Liver (tissue), 9 donors: ENCODE data around the gene MYL6. TPM values are rescaled to one million over a fixed set of nuclear protein-coding genes. Genes with fewer than 3 reads are reported as not detected.

Experiments used
- DNase-seq: peaks from one replicate; pipeline ENCODE4 v3.0.0-alpha.2; 2017; ENCODE audit warnings: low spot score
- H3K27ac ChIP-seq, 2 donors: one replicate each; pipeline ENCODE4 v1.7.0; 2013; ENCODE audit warnings: inconsistent platforms in 2 of 2, low read length in 2 of 2, control low read depth in 1 of 2, low read depth in 1 of 2, mild to moderate bottlenecking in 1 of 2
- H3K27me3 ChIP-seq, 4 donors: one replicate each; pipeline versions ENCODE4 v1.6.1 to v1.7.0; 2013; ENCODE audit warnings: low read length in 3 of 4, inconsistent platforms in 1 of 4, mild to moderate bottlenecking in 1 of 4, moderate library complexity in 1 of 4; ENCODE audit not compliant: control insufficient read depth in 4 of 4, insufficient read depth in 4 of 4
- H3K36me3 ChIP-seq, 4 donors: one replicate each; pipeline versions ENCODE4 v1.6.1 to v1.7.0; 2013; ENCODE audit warnings: low read length in 3 of 4, mild to moderate bottlenecking in 3 of 4, low read depth in 1 of 4, moderate library complexity in 1 of 4; ENCODE audit not compliant: control insufficient read depth in 4 of 4, insufficient read depth in 3 of 4
- H3K4me1 ChIP-seq, 4 donors: one replicate each; pipeline versions ENCODE4 v1.6.1 to v1.7.0; 2013; ENCODE audit warnings: low read length in 3 of 4, mild to moderate bottlenecking in 3 of 4, moderate library complexity in 1 of 4; ENCODE audit not compliant: control insufficient read depth in 4 of 4, insufficient read depth in 4 of 4
- H3K4me3 ChIP-seq, 3 donors: one replicate each; pipeline versions ENCODE4 v1.6.1 to v1.7.0; 2013; ENCODE audit warnings: low read length in 3 of 3, control low read depth in 1 of 3, low read depth in 1 of 3, mild to moderate bottlenecking in 1 of 3
- H3K9ac ChIP-seq, 2 donors: one replicate each; pipeline ENCODE4 v1.7.0; 2013; ENCODE audit warnings: low read length in 2 of 2, mild to moderate bottlenecking in 2 of 2, moderate library complexity in 2 of 2, control low read depth in 1 of 2, low read depth in 1 of 2
- H3K9me3 ChIP-seq, 4 donors: one replicate each; pipeline versions ENCODE4 v1.6.1 to v1.7.0; 2013; ENCODE audit warnings: low read length in 3 of 4; ENCODE audit not compliant: control insufficient read depth in 4 of 4
- EGR1 ChIP-seq, 2 donors: IDR thresholded peaks; 2 replicates each; pipeline ENCODE4 v1.6.1; 2016 to 2018; ENCODE audit warnings: antibody characterized with exemption in 2 of 2, low read depth in 2 of 2
- FOXA1 ChIP-seq: IDR thresholded peaks from 2 replicates; pipeline ENCODE4 v1.6.1; 2016; ENCODE audit warnings: antibody characterized with exemption
- FOXA2 ChIP-seq: IDR thresholded peaks from 2 replicates; pipeline ENCODE4 v1.6.1; 2016; ENCODE audit warnings: antibody characterized with exemption
- GABPA ChIP-seq, 2 donors: IDR thresholded peaks in 1 of 2; conservative IDR thresholded peaks in 1 of 2; 2 replicates each; pipeline ENCODE4 v1.6.1; 2016; ENCODE audit warnings: antibody characterized with exemption in 2 of 2, mild to moderate bottlenecking in 1 of 2, moderate library complexity in 1 of 2
- HNF4A ChIP-seq, 2 donors: conservative IDR thresholded peaks; 2 replicates each; pipeline ENCODE4 v1.6.1; 2016; ENCODE audit warnings: antibody characterized with exemption in 2 of 2, mild to moderate bottlenecking in 2 of 2
- HNF4G ChIP-seq: IDR thresholded peaks from 2 replicates; pipeline ENCODE4 v1.6.1; 2016; ENCODE audit warnings: antibody characterized with exemption
- JUND ChIP-seq, 2 donors: IDR thresholded peaks; 2 replicates each; pipeline ENCODE4 v1.6.1; 2016; ENCODE audit warnings: antibody characterized with exemption in 2 of 2
- NR2F2 ChIP-seq: IDR thresholded peaks from 2 replicates; pipeline ENCODE4 v1.6.1; 2016; ENCODE audit warnings: antibody characterized with exemption
- RAD21 ChIP-seq, 2 donors: IDR thresholded peaks; 2 replicates each; pipeline ENCODE4 v1.6.1; 2016; ENCODE audit warnings: antibody characterized with exemption in 2 of 2, mild to moderate bottlenecking in 2 of 2
- REST ChIP-seq: IDR thresholded peaks from 2 replicates; pipeline ENCODE4 v1.6.1; 2016; ENCODE audit warnings: antibody characterized with exemption, mild to moderate bottlenecking
- RXRA ChIP-seq, 2 donors: IDR thresholded peaks; 2 replicates each; pipeline ENCODE4 v1.6.1; 2017 to 2018; ENCODE audit warnings: antibody characterized with exemption in 2 of 2, mild to moderate bottlenecking in 1 of 2
- SP1 ChIP-seq: IDR thresholded peaks from 2 replicates; pipeline ENCODE4 v1.6.1; 2018; ENCODE audit warnings: antibody characterized with exemption, mild to moderate bottlenecking
- TAF1 ChIP-seq: conservative IDR thresholded peaks from 2 replicates; pipeline ENCODE4 v1.6.1; 2016; ENCODE audit warnings: antibody characterized with exemption, mild to moderate bottlenecking
- YY1 ChIP-seq: IDR thresholded peaks from 2 replicates; pipeline ENCODE4 v1.6.1; 2016; ENCODE audit warnings: antibody characterized with exemption, mild to moderate bottlenecking
- ZBTB33 ChIP-seq: IDR thresholded peaks from 2 replicates; pipeline ENCODE4 v1.6.1; 2016; ENCODE audit warnings: antibody characterized with exemption
- WGBS: extraction: QIAGEN DNeasy Blood & Tissue Kit; methylation state at CpG from one replicate; pipeline ENCODE4 v1.1.7; 2013; 5-methylcytosine and 5-hydroxymethylcytosine counted together
- polyA plus RNA-seq, 2 donors: library from polyadenylated mRNA; stranded (reverse) in 1 of 2; unstranded in 1 of 2; fragments of 200-250 nt in 1 of 2; fragments of >200 nt in 1 of 2; fragmentation: Nextera tagmentation in 1 of 2; extraction: Ambion mirVana in 1 of 2; gene quantifications; one replicate each; pipeline versions ENCODE4 v1.2.1 to v1.2.3, GENCODE V29; 2013 to 2015
- total RNA-seq, 2 donors: library from RNA; depleted of rRNA; stranded (reverse); fragments of >200 nt; gene quantifications; one replicate each; pipeline ENCODE4 v1.2.3, GENCODE V29; 2014
- TF ChIP-seq, protein P1 (sequence below): IDR thresholded peaks from 2 replicates; pipeline ENCODE4 v1.6.1; 2016; ENCODE audit warnings: antibody characterized with exemption
- TF ChIP-seq, protein P2 (sequence below): fragments of 150-350 bp; IDR thresholded peaks from 2 replicates; pipeline ENCODE4 v1.5.1; 2017; ENCODE audit warnings: improper control_type of control experiment, low read depth, low read length; ENCODE audit not compliant: missing input control
- TF ChIP-seq, protein P3 (sequence below): IDR thresholded peaks from 2 replicates; pipeline ENCODE4 v1.6.1; 2016; ENCODE audit warnings: antibody characterized with exemption
- donor health status: healthy.
- donor health status: healthy.
- donor health status: healthy.
- donor health status: healthy.
- donor health status: healthy.

MYL6 gene
- total and polyA plus RNA-seq, 4 donors, result 298 to 975 (median 624) TPM

DNA sequence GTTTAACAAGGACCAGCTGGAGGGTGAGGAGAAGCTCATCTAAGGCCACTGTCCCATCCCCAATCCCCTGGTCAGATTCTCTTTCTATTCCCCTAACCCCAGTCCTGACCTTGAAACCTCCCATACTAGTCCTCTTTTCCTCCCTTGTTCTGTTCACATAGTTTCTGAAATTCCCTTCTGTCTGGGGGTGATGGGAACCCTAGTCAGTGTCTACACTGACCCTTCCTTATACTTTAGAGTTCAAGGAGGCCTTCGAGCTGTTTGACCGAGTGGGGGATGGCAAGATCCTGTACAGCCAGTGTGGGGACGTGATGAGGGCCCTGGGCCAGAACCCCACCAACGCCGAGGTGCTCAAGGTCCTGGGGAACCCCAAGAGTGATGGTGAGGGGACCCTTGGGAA, 3.3 kb upstream of the MYL6 start:
- TF ChIP-seq YY1 (no peak), RAD21 (IDR thresholded peaks at IDR 0.05) (no peak), SP1 (no peak), GABPA (IDR thresholded peaks at IDR 0.05 in 1 of 2, conservative IDR thresholded peaks at IDR 0.05 in 1 of 2) (no peak), FOXA2 (no peak), FOXA1 (no peak), HNF4A (conservative IDR thresholded peaks at IDR 0.05) (no peak), TAF1 (no peak), EGR1 (IDR thresholded peaks at IDR 0.05; ENCODE audit: low read depth in 2 of 2) (no peak), ZBTB33 (no peak), HNF4G (no peak), RXRA (IDR thresholded peaks at IDR 0.05) (no peak), JUND (IDR thresholded peaks at IDR 0.05) (no peak), REST (no peak), NR2F2 (no peak)
- TF ChIP-seq, protein P1, sequence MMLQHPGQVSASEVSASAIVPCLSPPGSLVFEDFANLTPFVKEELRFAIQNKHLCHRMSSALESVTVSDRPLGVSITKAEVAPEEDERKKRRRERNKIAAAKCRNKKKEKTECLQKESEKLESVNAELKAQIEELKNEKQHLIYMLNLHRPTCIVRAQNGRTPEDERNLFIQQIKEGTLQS, result no peak
- TF ChIP-seq, protein P2, sequence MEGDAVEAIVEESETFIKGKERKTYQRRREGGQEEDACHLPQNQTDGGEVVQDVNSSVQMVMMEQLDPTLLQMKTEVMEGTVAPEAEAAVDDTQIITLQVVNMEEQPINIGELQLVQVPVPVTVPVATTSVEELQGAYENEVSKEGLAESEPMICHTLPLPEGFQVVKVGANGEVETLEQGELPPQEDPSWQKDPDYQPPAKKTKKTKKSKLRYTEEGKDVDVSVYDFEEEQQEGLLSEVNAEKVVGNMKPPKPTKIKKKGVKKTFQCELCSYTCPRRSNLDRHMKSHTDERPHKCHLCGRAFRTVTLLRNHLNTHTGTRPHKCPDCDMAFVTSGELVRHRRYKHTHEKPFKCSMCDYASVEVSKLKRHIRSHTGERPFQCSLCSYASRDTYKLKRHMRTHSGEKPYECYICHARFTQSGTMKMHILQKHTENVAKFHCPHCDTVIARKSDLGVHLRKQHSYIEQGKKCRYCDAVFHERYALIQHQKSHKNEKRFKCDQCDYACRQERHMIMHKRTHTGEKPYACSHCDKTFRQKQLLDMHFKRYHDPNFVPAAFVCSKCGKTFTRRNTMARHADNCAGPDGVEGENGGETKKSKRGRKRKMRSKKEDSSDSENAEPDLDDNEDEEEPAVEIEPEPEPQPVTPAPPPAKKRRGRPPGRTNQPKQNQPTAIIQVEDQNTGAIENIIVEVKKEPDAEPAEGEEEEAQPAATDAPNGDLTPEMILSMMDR, result no peak
- TF ChIP-seq, protein P3, sequence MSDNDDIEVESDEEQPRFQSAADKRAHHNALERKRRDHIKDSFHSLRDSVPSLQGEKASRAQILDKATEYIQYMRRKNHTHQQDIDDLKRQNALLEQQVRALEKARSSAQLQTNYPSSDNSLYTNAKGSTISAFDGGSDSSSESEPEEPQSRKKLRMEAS, result no peak
- Histone ChIP-seq H3K4me3 (no peak overlapping the region), H3K36me3 (peaks cover 0 to under 1% (median under 1%) of the 10 kb centered on the region in 4 donors), H3K27ac (no peak overlapping the region), H3K27me3 (no peaks in the 10 kb centered on the region), H3K9me3 (no peaks in the 10 kb centered on the region), H3K9ac (no peak overlapping the region), H3K4me1 (peaks cover 9 to 49% (median 37%) of the 10 kb centered on the region in 4 donors)
- WGBS, result 89% methylated on average over 5 of the region's 5 CpGs
- no peak for DNase-seq
